WTC11 (cell line): ENCODE measurements around the gene ARHGAP15. TPM values are rescaled to one million over a fixed set of nuclear protein-coding genes. Genes with fewer than 3 reads are reported as not detected.

Source experiments
- ATAC-seq: fragments of 200-7000 bp; cut with Tn5 transposase; 2 replicates; pipeline ENCODE4 v1.10.0; 2021; ENCODE audit warnings: mild to moderate bottlenecking, moderate library complexity
- CTCF ChIA-PET: fragments of 300-600 bp; sonication (Branson Sonifier 250); formaldehyde crosslinking; loops from one replicate; lab custom pipeline; 2021; ENCODE audit warnings: antibody characterized with exemption; lab: Charles Lee
- POLR2A ChIA-PET: fragments of 350-600 bp; sonication (Branson Sonifier 250); formaldehyde crosslinking; loops from one replicate; lab custom pipeline; 2021; ENCODE audit warnings: antibody characterized with exemption; lab: Charles Lee
- DNase-seq: peaks from one replicate; pipeline ENCODE4 v3.0.0; 2021; ENCODE audit warnings: low spot score
- H3K27ac Mint-ChIP-seq: 2 replicates; pipeline ENCODE4 v1.8.0; 2021; ENCODE audit warnings: mixed read lengths
- H3K27me3 Mint-ChIP-seq: 2 replicates; pipeline ENCODE4 v1.8.0; 2021; ENCODE audit warnings: low read depth, mild to moderate bottlenecking, moderate library complexity, mixed read lengths
- H3K36me3 Mint-ChIP-seq: 2 replicates; pipeline ENCODE4 v1.8.0; 2021; ENCODE audit warnings: mixed read lengths
- H3K4me1 Mint-ChIP-seq: 2 replicates; pipeline ENCODE4 v1.8.0; 2022; ENCODE audit warnings: mixed read lengths
- H3K4me3 Mint-ChIP-seq: 2 replicates; pipeline ENCODE4 v1.8.0; 2021; ENCODE audit warnings: mild to moderate bottlenecking, moderate library complexity, mixed read lengths
- H3K9me3 Mint-ChIP-seq: 2 replicates; pipeline ENCODE4 v1.8.0; 2021; ENCODE audit warnings: mixed read lengths
- AR ChIP-seq: fragments of 250-450 bp; sonication (Bioruptor Pico); IDR thresholded peaks from 2 replicates; pipeline ENCODE4 v1.9.0; 2021; ENCODE audit warnings: mild to moderate bottlenecking
- ATF1 ChIP-seq: sonication (generic); formaldehyde crosslinking; IDR thresholded peaks from 2 replicates; pipeline ENCODE4 v1.8.1; 2023; ENCODE audit warnings: mild to moderate bottlenecking, moderate library complexity, missing genetic modification reagents
- CBFB ChIP-seq: sonication (generic); formaldehyde crosslinking; IDR thresholded peaks from 2 replicates; pipeline ENCODE4 v1.8.1; 2022; ENCODE audit warnings: mild to moderate bottlenecking, low read depth, missing genetic modification reagents
- EMX1 ChIP-seq: fragments of 250-450 bp; sonication (Bioruptor Pico); IDR thresholded peaks from 2 replicates; pipeline ENCODE4 v1.8.0; 2021; ENCODE audit warnings: mild to moderate bottlenecking
- ETV6 ChIP-seq: sonication (generic); formaldehyde crosslinking; IDR thresholded peaks from 2 replicates; pipeline ENCODE4 v1.8.1; 2022; ENCODE audit warnings: mild to moderate bottlenecking, missing genetic modification reagents
- FOXJ3 ChIP-seq: sonication (generic); formaldehyde crosslinking; IDR thresholded peaks from 2 replicates; pipeline ENCODE4 v1.9.0; 2021; ENCODE audit warnings: missing genetic modification reagents, mild to moderate bottlenecking, borderline replicate concordance
- KAT7 ChIP-seq: sonication (generic); formaldehyde crosslinking; IDR thresholded peaks from 2 replicates; pipeline ENCODE4 v1.8.1; 2023; ENCODE audit warnings: missing genetic modification reagents, mild to moderate bottlenecking, borderline replicate concordance
- MXD4 ChIP-seq: fragments of 250-450 bp; sonication (Bioruptor Pico); IDR thresholded peaks from 2 replicates; pipeline ENCODE4 v1.8.0; 2021; ENCODE audit warnings: mild to moderate bottlenecking, moderate library complexity, borderline replicate concordance
- NFYB ChIP-seq: sonication (generic); formaldehyde crosslinking; conservative IDR thresholded peaks from 2 replicates; pipeline ENCODE4 v1.8.0; 2022; ENCODE audit warnings: low read depth, missing genetic modification reagents
- NR3C1 ChIP-seq: sonication (generic); formaldehyde crosslinking; conservative IDR thresholded peaks from 2 replicates; pipeline ENCODE4 v1.8.1; 2023; ENCODE audit warnings: low read depth, mild to moderate bottlenecking, missing genetic modification reagents
- OVOL2 ChIP-seq: fragments of 250-450 bp; sonication (Bioruptor Pico); IDR thresholded peaks from 2 replicates; pipeline ENCODE4 v1.9.0; 2021; ENCODE audit warnings: mild to moderate bottlenecking, borderline replicate concordance
- PRRX2 ChIP-seq: fragments of 250-450 bp; sonication (Bioruptor Pico); IDR thresholded peaks from 2 replicates; pipeline ENCODE4 v1.8.0; 2021; ENCODE audit warnings: mild to moderate bottlenecking
- SMAD4 ChIP-seq: sonication (generic); formaldehyde crosslinking; IDR thresholded peaks from 2 replicates; pipeline ENCODE4 v1.8.0; 2022; ENCODE audit warnings: mild to moderate bottlenecking, missing genetic modification reagents
- ZNF317 ChIP-seq: sonication (generic); formaldehyde crosslinking; IDR thresholded peaks from 2 replicates; pipeline ENCODE4 v1.8.1; 2023; ENCODE audit warnings: low read depth, mild to moderate bottlenecking, moderate library complexity, missing genetic modification reagents, borderline replicate concordance
- ZNF425 ChIP-seq: fragments of 250-450 bp; sonication (Bioruptor Pico); conservative IDR thresholded peaks from 2 replicates; pipeline ENCODE4 v1.9.0; 2021; ENCODE audit warnings: mild to moderate bottlenecking
- total RNA-seq: library from RNA; stranded (reverse); gene quantifications from 3 replicates; pipeline ENCODE4 v1.2.3, GENCODE V29; 2021
- TF ChIP-seq, protein P1 (sequence below): sonication (generic); formaldehyde crosslinking; IDR thresholded peaks from 2 replicates; pipeline ENCODE4 v1.8.0; 2023; ENCODE audit warnings: mild to moderate bottlenecking, missing genetic modification reagents
- TF ChIP-seq, protein P2 (sequence below): sonication (generic); formaldehyde crosslinking; IDR thresholded peaks from 2 replicates; pipeline ENCODE4 v1.8.1; 2023; ENCODE audit warnings: mild to moderate bottlenecking, missing genetic modification reagents, moderate library complexity
- TF ChIP-seq, protein P3 (sequence below): sonication (generic); formaldehyde crosslinking; IDR thresholded peaks from 2 replicates; pipeline ENCODE4 v1.8.1; 2022; ENCODE audit warnings: missing genetic modification reagents, borderline replicate concordance

Gene ARHGAP15
- total RNA-seq, 1 experiment from 2014 or later: 0.28 TPM

DNA sequence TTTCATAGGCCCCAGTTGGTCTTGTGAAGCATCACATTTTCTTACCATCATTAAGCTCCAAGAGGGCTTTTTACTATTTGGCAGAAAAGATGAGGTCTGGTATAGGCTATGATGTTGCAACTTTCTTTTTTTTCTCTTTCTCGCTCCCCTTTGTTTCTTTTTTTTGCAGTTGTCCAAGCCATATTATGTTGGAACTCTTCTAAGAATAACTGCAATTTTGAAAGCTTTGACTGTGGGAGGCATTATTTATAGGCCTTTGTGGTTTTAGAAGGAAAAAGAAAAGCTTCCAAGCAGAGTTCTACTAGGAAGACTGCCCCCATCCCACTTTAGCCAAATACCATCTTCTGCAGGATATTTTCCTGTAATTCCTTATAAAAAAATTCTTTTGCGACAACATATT, 571.6 kb downstream of the ARHGAP15 start:
- no peaks in the 10 kb centered on the region for H3K36me3 Mint-ChIP-seq
- H3K4me1 Mint-ChIP-seq: peaks cover 9% of the 10 kb centered on the region
- H3K9me3 Mint-ChIP-seq: no peaks in the 10 kb centered on the region
- no peak for ATAC-seq
- no peaks in the 10 kb centered on the region for H3K27me3 Mint-ChIP-seq
- TF ChIP-seq ZNF425 (CRISPR knock-in tag): no peak
- TF ChIP-seq NFYB: no peak
- TF ChIP-seq NR3C1 (CRISPR knock-in tag): no peak
- no peak for TF ChIP-seq OVOL2 (CRISPR knock-in tag)
- POLR2A ChIA-PET: no interaction called here
- no peak for DNase-seq
- H3K4me3 Mint-ChIP-seq: no peak overlapping the region
- CTCF ChIA-PET: interaction anchor here (1.9 kb wide), 1 partner anchor 14 kb away, joined by 5 read pairs; no protein-coding TSS in a partner anchor
- no peak overlapping the region for H3K27ac Mint-ChIP-seq

DNA sequence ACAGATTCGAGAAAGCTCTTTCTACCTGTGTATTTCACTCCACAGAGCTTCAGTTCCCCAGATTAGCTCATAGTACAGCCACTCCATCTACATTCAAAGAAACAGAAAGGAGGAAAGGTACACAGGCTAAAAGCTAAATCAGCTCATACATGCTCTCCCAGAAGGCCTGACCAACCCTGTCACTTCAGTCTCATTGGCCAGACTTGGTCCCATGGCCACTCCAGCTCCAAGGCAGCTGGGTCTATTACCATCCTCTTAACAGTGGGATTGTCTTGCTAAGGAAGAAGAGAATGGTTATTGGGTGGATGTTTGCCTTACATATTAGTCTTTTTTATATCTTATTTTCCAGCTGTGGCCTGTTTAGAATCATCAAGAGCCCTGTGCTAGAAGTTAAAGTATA, 572.6 kb downstream of the ARHGAP15 start:
- no peaks in the 10 kb centered on the region for H3K27me3 Mint-ChIP-seq
- H3K27ac Mint-ChIP-seq: no peak overlapping the region
- ChIA-PET POLR2A (no interaction called here), CTCF (interaction anchor here (1.9 kb wide), 1 partner anchor 15 kb away, joined by 5 read pairs; no protein-coding TSS in a partner anchor)
- peaks cover 9% of the 10 kb centered on the region for H3K4me1 Mint-ChIP-seq
- no peaks in the 10 kb centered on the region for H3K9me3 Mint-ChIP-seq
- no peak for DNase-seq
- peak; percentile 58; the same call in 1 of the 2 replicates for ATAC-seq
- TF ChIP-seq NFYB (no peak), ETV6 (CRISPR knock-in tag) (no peak), NR3C1 (CRISPR knock-in tag) (no peak), AR (no peak), EMX1 (no peak), MXD4 (CRISPR knock-in tag) (no peak), PRRX2 (CRISPR knock-in tag) (no peak), ATF1 (no peak), KAT7 (no peak), FOXJ3 (no peak), SMAD4 (no peak), ZNF317 (no peak), CBFB (CRISPR knock-in tag) (no peak)
- TF ChIP-seq, protein P1, sequence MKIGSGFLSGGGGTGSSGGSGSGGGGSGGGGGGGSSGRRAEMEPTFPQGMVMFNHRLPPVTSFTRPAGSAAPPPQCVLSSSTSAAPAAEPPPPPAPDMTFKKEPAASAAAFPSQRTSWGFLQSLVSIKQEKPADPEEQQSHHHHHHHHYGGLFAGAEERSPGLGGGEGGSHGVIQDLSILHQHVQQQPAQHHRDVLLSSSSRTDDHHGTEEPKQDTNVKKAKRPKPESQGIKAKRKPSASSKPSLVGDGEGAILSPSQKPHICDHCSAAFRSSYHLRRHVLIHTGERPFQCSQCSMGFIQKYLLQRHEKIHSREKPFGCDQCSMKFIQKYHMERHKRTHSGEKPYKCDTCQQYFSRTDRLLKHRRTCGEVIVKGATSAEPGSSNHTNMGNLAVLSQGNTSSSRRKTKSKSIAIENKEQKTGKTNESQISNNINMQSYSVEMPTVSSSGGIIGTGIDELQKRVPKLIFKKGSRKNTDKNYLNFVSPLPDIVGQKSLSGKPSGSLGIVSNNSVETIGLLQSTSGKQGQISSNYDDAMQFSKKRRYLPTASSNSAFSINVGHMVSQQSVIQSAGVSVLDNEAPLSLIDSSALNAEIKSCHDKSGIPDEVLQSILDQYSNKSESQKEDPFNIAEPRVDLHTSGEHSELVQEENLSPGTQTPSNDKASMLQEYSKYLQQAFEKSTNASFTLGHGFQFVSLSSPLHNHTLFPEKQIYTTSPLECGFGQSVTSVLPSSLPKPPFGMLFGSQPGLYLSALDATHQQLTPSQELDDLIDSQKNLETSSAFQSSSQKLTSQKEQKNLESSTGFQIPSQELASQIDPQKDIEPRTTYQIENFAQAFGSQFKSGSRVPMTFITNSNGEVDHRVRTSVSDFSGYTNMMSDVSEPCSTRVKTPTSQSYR: no peak
- TF ChIP-seq, protein P2, sequence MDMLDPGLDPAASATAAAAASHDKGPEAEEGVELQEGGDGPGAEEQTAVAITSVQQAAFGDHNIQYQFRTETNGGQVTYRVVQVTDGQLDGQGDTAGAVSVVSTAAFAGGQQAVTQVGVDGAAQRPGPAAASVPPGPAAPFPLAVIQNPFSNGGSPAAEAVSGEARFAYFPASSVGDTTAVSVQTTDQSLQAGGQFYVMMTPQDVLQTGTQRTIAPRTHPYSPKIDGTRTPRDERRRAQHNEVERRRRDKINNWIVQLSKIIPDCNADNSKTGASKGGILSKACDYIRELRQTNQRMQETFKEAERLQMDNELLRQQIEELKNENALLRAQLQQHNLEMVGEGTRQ: no peak
- TF ChIP-seq, protein P3, sequence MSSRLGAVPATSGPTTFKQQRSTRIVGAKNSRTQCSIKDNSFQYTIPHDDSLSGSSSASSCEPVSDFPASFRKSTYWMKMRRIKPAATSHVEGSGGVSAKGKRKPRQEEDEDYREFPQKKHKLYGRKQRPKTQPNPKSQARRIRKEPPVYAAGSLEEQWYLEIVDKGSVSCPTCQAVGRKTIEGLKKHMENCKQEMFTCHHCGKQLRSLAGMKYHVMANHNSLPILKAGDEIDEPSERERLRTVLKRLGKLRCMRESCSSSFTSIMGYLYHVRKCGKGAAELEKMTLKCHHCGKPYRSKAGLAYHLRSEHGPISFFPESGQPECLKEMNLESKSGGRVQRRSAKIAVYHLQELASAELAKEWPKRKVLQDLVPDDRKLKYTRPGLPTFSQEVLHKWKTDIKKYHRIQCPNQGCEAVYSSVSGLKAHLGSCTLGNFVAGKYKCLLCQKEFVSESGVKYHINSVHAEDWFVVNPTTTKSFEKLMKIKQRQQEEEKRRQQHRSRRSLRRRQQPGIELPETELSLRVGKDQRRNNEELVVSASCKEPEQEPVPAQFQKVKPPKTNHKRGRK (CRISPR knock-in tag): no peak
- no peaks in the 10 kb centered on the region for H3K36me3 Mint-ChIP-seq
- no peak overlapping the region for H3K4me3 Mint-ChIP-seq
